ENCODE data around the gene THSD7B. TPM values are rescaled to one million over a fixed set of nuclear protein-coding genes. Genes with fewer than 3 reads are reported as not detected.
"Not testable (repeated sequence)": the region's sequence is repeated elsewhere in the genome, so short reads cannot be mapped to it uniquely, and the experiment has no call there.

THSD7B gene
- total RNA-seq, 1 donor from 2014 or later, result 9.4 TPM

GRCh38 chr2:137007938-137008337 lies 242.6 kb downstream of the THSD7B start:
- ATAC-seq, result no peak
- DNase-seq (ENCODE audit: low spot score), result no peak
- intact Hi-C loops (cut with DNase I), result no loop called here

GRCh38 chr2:137009953-137010352 lies 244.6 kb downstream of the THSD7B start:
- intact Hi-C loops (cut with DNase I), result loop anchor here (1.0 kb wide), 1 partner anchor 44 kb away; no protein-coding TSS in a partner anchor
- DNase-seq (ENCODE audit: low spot score) (no peak), ATAC-seq (no peak)

GRCh38 chr2:137020452-137021196 lies 255.3 kb downstream of the THSD7B start:
- no peak for ATAC-seq
- intact Hi-C loops (cut with DNase I), result no loop called here

GRCh38 chr2:137021763-137022162 lies 256.4 kb downstream of the THSD7B start:
- DNase-seq (ENCODE audit: low spot score), result no peak
- no peak for ATAC-seq
- intact Hi-C loops (cut with DNase I), result no loop called here

More at GRCh38 chr2:137020452-137021196, 255.3 kb downstream of the THSD7B start:
- no peak for DNase-seq (ENCODE audit: low spot score)

DNA sequence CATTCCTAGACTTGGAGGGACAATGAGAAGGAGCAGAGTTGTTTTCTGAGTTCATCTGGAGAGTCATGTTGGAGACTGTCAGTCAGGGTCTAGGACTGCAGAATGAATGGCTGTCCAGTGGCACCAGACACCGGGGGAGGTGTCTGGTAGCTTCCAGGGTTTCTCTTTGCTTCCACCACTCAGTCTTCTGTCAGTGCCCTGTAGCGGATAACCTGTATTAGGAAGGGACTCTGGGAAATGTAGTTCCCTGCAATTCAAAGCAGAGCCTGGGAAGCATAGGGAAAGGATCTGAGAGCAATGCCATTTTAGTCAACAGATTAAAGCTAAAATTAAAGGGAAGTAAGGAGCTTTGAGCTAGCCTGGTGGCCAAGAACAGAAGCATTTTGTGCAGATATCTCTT lies 257.9 kb downstream of the THSD7B start:
- DNase-seq (ENCODE audit: low spot score) (no peak), ATAC-seq (no peak)
- intact Hi-C loops (cut with DNase I), result no loop called here

GRCh38 chr2:137031731-137032130 lies 266.4 kb downstream of the THSD7B start:
- ATAC-seq (no peak), DNase-seq (ENCODE audit: low spot score) (no peak)
- intact Hi-C loops (cut with DNase I), result no loop called here

GRCh38 chr2:137036619-137037018 lies 271.3 kb downstream of the THSD7B start:
- DNase-seq (ENCODE audit: low spot score) (no peak), ATAC-seq (no peak)
- intact Hi-C loops (cut with DNase I), result no loop called here

GRCh38 chr2:137039482-137040152 lies 274.3 kb downstream of the THSD7B start:
- intact Hi-C loops (cut with DNase I), result no loop called here
- no peak for ATAC-seq
- DNase-seq (ENCODE audit: low spot score), result no peak

DNA sequence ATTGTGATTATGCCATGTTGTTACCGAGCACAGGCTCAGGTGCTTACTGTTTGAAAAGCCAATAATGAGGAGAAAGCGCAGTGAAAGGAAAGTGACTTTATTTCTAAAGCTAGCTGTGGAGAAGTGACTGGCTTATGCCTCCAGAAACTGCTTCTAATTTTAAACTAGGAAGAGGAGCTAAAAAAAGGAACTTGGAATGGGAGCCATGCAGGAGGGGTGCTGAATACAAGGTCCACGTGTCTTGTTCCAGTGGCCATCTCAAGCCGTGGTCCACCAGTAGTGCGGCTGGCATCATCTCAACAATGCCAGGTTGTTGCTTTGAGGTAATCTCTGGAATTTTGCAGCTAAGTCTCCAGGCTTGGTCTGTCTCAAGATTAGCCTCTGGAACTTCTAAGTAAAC lies 282.0 kb downstream of the THSD7B start:
- DNase-seq (ENCODE audit: low spot score), result no peak
- intact Hi-C loops (cut with DNase I), result no loop called here
- no peak for ATAC-seq

- intact Hi-C loops (cut with DNase I), result no loop called here
- ATAC-seq, result no peak
- no peak for DNase-seq (ENCODE audit: low spot score)
Observed at GRCh38 chr2:137048455-137048854, 283.1 kb downstream of the THSD7B start.

- ATAC-seq (no peak), DNase-seq (ENCODE audit: low spot score) (no peak)
- intact Hi-C loops (cut with DNase I), result no loop called here
Observed at GRCh38 chr2:137049518-137049917, 284.2 kb downstream of the THSD7B start.

- no peak for DNase-seq (ENCODE audit: low spot score)
- ATAC-seq, result no peak
- intact Hi-C loops (cut with DNase I), result no loop called here
Observed at GRCh38 chr2:137050949-137051348, 285.6 kb downstream of the THSD7B start.

DNA sequence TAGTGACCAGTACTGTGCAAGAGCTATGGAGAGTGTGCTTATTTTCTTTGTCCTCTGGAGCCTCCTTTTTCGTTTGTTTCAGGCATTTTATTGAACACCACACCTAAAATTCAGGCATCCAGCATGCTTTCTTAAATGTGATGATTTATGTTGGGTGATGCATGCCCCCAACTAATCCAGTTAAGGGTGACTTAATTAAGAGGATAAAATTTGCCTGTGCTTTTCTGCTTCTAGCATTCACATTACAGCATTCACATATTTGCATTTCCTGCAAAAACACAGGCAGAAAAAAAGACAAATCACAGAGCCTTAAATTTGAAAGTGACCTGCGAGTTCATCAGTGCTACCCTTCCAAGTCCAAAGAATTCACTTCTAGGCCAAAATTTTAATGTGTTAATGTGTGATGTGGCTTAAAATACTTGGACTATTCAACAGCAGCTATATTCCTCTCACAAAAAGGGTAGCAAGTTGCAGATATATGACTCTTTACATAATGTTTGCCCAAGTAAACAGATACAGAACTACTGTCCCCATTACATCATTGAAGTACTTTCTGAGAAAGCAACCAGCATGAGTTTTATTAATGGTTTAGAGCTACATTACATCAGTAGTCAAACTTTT lies 286.5 kb downstream of the THSD7B start:
- no peak for ATAC-seq
- intact Hi-C loops (cut with DNase I), result no loop called here
- DNase-seq (ENCODE audit: low spot score), result no peak

- ATAC-seq (no peak), DNase-seq (ENCODE audit: low spot score) (no peak)
- intact Hi-C loops (cut with DNase I), result no loop called here
Observed at GRCh38 chr2:137056704-137057103, 291.4 kb downstream of the THSD7B start.

GRCh38 chr2:137076111-137076765 lies 310.9 kb downstream of the THSD7B start:
- DNase-seq (ENCODE audit: low spot score); intact Hi-C loops (cut with DNase I); ATAC-seq: not testable (repeated sequence)

DNA sequence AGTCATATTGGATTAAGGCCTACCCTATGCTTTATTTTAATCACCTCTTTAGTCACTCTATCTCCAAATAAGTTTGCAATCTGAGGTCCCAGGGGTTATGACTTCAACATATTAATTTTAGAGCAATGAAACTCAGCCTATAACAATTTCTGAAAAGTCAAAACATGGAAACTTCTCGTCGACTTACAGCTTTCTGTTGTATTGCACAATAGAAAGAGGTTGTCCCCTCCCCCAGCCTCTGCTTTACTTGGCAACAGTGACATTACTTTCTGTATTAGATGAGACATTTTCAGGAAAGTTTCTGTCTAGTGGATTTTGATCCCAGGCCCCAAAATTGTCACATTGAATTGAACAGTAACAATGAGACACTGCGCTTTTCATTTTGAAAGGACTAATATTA lies 326.4 kb downstream of the THSD7B start:
- no peak for DNase-seq (ENCODE audit: low spot score)
- ATAC-seq, result no peak
- intact Hi-C loops (cut with DNase I), result no loop called here

DNA sequence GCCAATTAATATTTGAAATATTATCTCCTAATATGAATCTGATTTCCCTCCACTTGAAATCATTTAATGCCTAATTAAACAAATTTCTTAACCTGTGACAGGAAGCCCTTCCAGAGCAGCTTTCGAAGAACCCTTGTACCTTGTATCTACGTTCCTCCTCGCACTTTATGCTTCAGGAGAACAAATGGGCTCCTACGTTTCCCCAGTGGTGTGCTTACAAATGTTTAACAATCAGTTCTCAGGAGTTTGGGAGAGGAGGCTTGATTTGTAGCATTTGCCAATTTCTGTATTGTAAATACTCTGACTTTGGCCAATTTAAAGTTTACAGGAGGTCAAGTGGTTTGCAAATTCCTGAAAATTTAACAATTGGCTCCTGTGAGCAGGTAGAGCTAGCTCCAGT lies 327.8 kb downstream of the THSD7B start:
- DNase-seq (ENCODE audit: low spot score), result no peak
- no peak for ATAC-seq
- intact Hi-C loops (cut with DNase I), result no loop called here

GRCh38 chr2:137096187-137096586 lies 330.8 kb downstream of the THSD7B start:
- ATAC-seq, result no peak
- DNase-seq (ENCODE audit: low spot score), result no peak
- intact Hi-C loops (cut with DNase I), result no loop called here

DNA sequence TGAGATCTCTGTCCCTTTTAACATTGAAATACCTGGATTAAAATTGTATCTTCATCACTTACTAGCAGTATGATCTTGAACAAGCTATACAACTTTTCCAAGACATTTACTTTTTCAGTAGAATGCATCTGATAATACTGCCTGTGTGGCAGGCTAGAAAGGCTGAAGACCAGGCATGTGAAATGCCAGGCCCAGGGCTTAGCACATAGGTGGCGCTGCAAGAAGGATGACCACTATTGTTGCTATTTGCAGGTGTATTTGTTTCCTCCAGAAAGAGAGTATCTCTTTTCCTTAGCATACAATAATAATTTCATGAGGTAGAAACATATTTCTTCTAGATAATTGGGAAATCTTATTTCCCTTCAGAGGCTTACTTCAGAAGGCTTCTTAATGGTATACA lies 331.3 kb downstream of the THSD7B start:
- DNase-seq (ENCODE audit: low spot score), result no peak
- intact Hi-C loops (cut with DNase I), result no loop called here
- no peak for ATAC-seq

GRCh38 chr2:137101814-137102213 lies 336.5 kb downstream of the THSD7B start:
- ATAC-seq; intact Hi-C loops (cut with DNase I); DNase-seq (ENCODE audit: low spot score): not testable (repeated sequence)
